GM12864 (cell line): ENCODE data around the gene VWA8.

ENCODE experiments used
- DNase-seq: peaks from one replicate; pipeline ENCODE4 v3.0.0-alpha.2; 2011; ENCODE audit warnings: low read depth
- H3K4me3 ChIP-seq: 2 replicates; pipeline ENCODE4 v1.5.1; 2011; ENCODE audit warnings: mild to moderate bottlenecking, low read depth, low read length, control low read depth
- CTCF ChIP-seq: IDR thresholded peaks from 2 replicates; pipeline ENCODE4 v1.5.1; 2011; ENCODE audit warnings: low read depth, mild to moderate bottlenecking, moderate library complexity, low read length, control low read depth, inconsistent platforms; ENCODE audit errors: missing control alignments

Gene VWA8

GRCh38 chr13:41765020-41765419 lies 195.9 kb downstream of the VWA8 start:
- no peak for DNase-seq
- TF ChIP-seq CTCF, result no peak
- H3K4me3 ChIP-seq, result no peak overlapping the region

- no peak for TF ChIP-seq CTCF
Measured at GRCh38 chr13:41764558-41764957, 196.4 kb downstream of the VWA8 start.

GRCh38 chr13:41763782-41764181 lies 197.1 kb downstream of the VWA8 start:
- H3K4me3 ChIP-seq, result no peak overlapping the region
- TF ChIP-seq CTCF, result no peak
- DNase-seq, result no peak

More at GRCh38 chr13:41764558-41764957, 196.4 kb downstream of the VWA8 start:
- no peak overlapping the region for H3K4me3 ChIP-seq
- DNase-seq, result no peak

GRCh38 chr13:41762796-41763195 lies 198.1 kb downstream of the VWA8 start:
- DNase-seq, result no peak
- H3K4me3 ChIP-seq, result no peak overlapping the region
- no peak for TF ChIP-seq CTCF

GRCh38 chr13:41756198-41756880 lies 204.6 kb downstream of the VWA8 start:
- DNase-seq, result no peak
- no peak for TF ChIP-seq CTCF
- H3K4me3 ChIP-seq, result no peak overlapping the region

GRCh38 chr13:41751734-41752445 lies 209.0 kb downstream of the VWA8 start:
- H3K4me3 ChIP-seq, result no peak overlapping the region
- TF ChIP-seq CTCF, result no peak
- no peak for DNase-seq
